ENCODE measurements around the gene CRADD. TPM values are rescaled to one million over a fixed set of nuclear protein-coding genes. Genes with fewer than 3 reads are reported as not detected.

Gene CRADD
- total RNA-seq, 4 donors from 2014 or later, result 19.4 to 28.7 (median 22.6) TPM

DNA sequence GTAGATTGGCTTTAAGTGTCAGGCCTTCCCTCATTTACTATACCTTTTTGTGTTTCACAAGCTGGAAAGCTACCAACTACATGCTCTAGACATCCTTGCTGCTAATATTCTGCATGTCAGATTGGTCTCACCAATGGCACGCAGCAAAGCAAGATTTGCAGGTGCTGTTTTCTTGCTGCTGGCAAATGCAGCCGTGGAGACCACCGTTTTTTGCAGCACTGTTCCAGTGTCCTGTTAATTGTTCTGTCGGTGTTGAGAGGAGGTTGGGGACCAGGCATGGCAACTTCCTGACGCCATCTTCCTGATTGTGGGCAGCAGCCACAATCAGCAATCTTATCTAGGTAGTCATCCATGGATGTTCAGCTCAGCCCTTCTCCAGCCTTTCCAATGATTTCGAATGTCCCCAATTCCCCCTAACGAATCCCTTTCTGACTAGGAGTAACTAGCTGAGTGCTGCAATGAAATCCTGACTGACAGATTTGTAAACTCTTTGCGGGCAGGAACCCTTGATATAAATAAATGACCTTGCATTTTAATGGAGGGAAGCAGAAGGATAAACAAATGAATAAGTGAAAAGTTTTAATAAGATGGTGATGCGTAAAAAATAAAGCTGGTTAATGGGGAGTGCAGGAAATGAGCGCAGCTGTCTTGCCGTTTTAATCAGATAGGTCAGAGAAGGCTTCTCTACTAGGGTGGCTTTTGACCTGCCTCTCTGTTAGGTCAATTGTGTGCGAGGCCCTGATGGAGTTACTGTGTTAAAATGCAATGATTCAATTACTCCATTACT is 574 bp upstream of the CRADD start:
- peak overlapping the region; percentile 95 to 96 (median 96) for H3K27ac ChIP-seq
- no peak for DNase-seq
- no peaks in the 10 kb centered on the region for H3K9me3 ChIP-seq
- in situ Hi-C loops (cut with MboI; ENCODE audit: low sequenced_read_pairs in 4 of 4) (loop anchor here in 3 of 4 donors (5.0 to 10.0 kb wide), 4 partner anchors 66 to 398 kb away; partner anchors contain the start of gene SOCS2 (in 2 of the 3)), intact Hi-C loops (cut with DNase I; ENCODE audit: low total_unique reads) (loop anchor here (1.0 to 5.0 kb wide), 5 partner anchors 13 to 424 kb away; no protein-coding TSS in a partner anchor)
- H3K27me3 ChIP-seq, result no peaks in the 10 kb centered on the region
- H3K4me1 ChIP-seq, result peaks cover 38 to 40% of the 10 kb centered on the region in 2 donors
- peak; percentile 10 to 18 for ATAC-seq
- TF ChIP-seq POLR2A (IDR thresholded peaks at IDR 0.05), result no peak
- TF ChIP-seq, protein P1, sequence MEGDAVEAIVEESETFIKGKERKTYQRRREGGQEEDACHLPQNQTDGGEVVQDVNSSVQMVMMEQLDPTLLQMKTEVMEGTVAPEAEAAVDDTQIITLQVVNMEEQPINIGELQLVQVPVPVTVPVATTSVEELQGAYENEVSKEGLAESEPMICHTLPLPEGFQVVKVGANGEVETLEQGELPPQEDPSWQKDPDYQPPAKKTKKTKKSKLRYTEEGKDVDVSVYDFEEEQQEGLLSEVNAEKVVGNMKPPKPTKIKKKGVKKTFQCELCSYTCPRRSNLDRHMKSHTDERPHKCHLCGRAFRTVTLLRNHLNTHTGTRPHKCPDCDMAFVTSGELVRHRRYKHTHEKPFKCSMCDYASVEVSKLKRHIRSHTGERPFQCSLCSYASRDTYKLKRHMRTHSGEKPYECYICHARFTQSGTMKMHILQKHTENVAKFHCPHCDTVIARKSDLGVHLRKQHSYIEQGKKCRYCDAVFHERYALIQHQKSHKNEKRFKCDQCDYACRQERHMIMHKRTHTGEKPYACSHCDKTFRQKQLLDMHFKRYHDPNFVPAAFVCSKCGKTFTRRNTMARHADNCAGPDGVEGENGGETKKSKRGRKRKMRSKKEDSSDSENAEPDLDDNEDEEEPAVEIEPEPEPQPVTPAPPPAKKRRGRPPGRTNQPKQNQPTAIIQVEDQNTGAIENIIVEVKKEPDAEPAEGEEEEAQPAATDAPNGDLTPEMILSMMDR (IDR thresholded peaks at IDR 0.05 in 4 of 5, conservative IDR thresholded peaks at IDR 0.05 in 1 of 5), result no peak
- peak overlapping the region; percentile 71 to 87 (median 84) for H3K4me3 ChIP-seq
- H3K36me3 ChIP-seq, result no peaks in the 10 kb centered on the region

DNA sequence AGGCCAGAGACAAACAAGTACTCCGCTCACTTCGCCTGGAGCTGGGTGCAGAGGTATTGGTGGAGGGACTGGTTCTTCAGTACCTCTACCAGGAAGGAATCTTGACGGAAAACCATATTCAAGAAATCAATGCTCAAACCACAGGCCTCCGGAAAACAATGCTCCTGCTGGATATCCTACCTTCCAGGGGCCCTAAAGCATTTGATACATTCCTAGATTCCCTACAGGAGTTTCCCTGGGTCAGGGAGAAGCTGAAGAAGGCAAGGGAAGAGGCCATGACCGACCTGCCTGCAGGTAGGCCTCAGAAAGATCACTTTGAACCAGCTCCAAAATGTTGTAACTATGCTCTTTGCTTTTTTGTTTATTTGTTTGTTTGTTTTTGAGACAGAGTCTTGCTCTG is 1.6 kb downstream of the CRADD start:
- Histone ChIP-seq H3K4me3 (no peak overlapping the region), H3K27me3 (no peaks in the 10 kb centered on the region), H3K36me3 (no peaks in the 10 kb centered on the region), H3K27ac (peak overlapping the region; percentile 95 to 96 (median 96)), H3K9me3 (no peaks in the 10 kb centered on the region), H3K4me1 (peaks cover 56 to 60% of the 10 kb centered on the region in 2 donors)
- intact Hi-C loops (cut with DNase I; ENCODE audit: low total_unique reads) (loop anchor here (5.0 kb wide), 2 partner anchors 214 to 399 kb away; no protein-coding TSS in a partner anchor), in situ Hi-C loops (cut with MboI; ENCODE audit: low sequenced_read_pairs in 4 of 4) (loop anchor here in 3 of 4 donors (5.0 to 10.0 kb wide), 4 partner anchors 64 to 396 kb away; partner anchors contain the start of gene SOCS2 (in 2 of the 3))
- no peak for DNase-seq
- no peak for ATAC-seq
- TF ChIP-seq, protein P1 (IDR thresholded peaks at IDR 0.05 in 4 of 5, conservative IDR thresholded peaks at IDR 0.05 in 1 of 5), result no peak
- no peak for TF ChIP-seq POLR2A (IDR thresholded peaks at IDR 0.05)

DNA sequence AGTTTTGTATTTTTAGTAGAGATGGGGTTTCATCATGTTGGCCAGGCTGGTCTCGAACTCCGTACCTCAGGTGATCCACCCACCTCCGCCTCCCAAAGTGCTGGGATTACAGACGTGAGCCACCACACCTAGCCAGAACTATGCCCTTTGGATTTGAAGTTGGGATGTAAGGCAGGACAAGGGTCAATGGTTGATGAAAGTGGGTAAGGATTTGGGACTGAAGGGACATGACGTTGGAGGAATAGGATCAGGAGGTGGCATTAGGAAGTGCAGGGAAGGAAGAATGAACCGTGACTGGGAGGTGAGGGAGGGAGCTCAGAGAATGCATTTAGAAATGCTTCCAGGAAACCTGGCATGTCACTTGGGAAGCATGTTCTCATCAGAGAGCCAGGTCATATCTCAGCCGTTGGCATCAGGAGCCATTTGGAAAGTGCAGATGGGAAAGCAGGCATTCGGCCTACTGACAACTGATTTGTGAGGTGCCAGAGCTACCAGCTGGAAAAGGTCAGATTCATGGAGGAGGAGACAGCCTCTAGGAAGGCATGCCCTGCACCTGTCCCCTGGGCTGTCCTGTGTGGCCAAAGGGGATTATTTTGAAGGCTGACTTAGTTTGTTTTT is 2.2 kb downstream of the CRADD start:
- Histone ChIP-seq H3K4me1 (peaks cover 62 to 65% of the 10 kb centered on the region in 2 donors), H3K9me3 (no peaks in the 10 kb centered on the region), H3K4me3 (no peak overlapping the region), H3K27me3 (no peaks in the 10 kb centered on the region), H3K36me3 (no peaks in the 10 kb centered on the region), H3K27ac (peak overlapping the region; percentile 95 to 96 (median 96))
- DNase-seq, result peak; percentile 87 to 93
- TF ChIP-seq, protein P1 (IDR thresholded peaks at IDR 0.05 in 4 of 5, conservative IDR thresholded peaks at IDR 0.05 in 1 of 5), result no peak
- no peak for TF ChIP-seq POLR2A (IDR thresholded peaks at IDR 0.05)
- in situ Hi-C loops (cut with MboI; ENCODE audit: low sequenced_read_pairs in 4 of 4), result loop anchor here in 3 of 4 donors (5.0 to 10.0 kb wide), 4 partner anchors 63 to 395 kb away; partner anchors contain the start of gene SOCS2 (in 2 of the 3)
- ATAC-seq, result peak; percentile 82 to 88
- intact Hi-C loops (cut with DNase I; ENCODE audit: low total_unique reads), result loop anchor here (5.0 kb wide), 2 partner anchors 213 to 398 kb away; no protein-coding TSS in a partner anchor

DNA sequence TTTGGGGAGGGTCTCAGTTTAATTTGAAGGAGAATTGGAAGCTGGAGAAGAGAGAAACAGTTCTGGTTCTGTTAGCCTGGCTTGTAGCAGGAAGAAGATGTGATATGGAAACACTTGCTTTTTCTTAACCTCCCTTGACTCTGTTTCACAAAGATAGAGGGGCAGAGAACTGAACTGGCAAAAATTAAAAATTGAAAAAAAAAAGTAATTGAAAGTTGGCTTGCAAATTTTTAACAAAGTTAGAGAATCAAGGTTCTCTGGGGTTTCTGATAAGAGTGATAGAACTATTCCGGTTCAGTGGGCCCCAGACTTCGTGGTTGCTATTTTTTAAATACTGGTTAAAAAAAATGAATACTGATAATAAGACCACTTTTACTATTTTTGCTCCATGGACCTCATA is 2.8 kb downstream of the CRADD start:
- in situ Hi-C loops (cut with MboI; ENCODE audit: low sequenced_read_pairs in 4 of 4) (loop anchor here in 1 of 4 donors (10.0 kb wide), 1 partner anchor 55 kb away; no protein-coding TSS in a partner anchor), intact Hi-C loops (cut with DNase I; ENCODE audit: low total_unique reads) (loop anchor here (5.0 kb wide), 2 partner anchors 47 to 262 kb away; no protein-coding TSS in a partner anchor)
- no peak for DNase-seq
- no peak for ATAC-seq
- Histone ChIP-seq H3K36me3 (no peaks in the 10 kb centered on the region), H3K9me3 (no peaks in the 10 kb centered on the region), H3K27me3 (no peaks in the 10 kb centered on the region), H3K27ac (peak overlapping the region; percentile 95 to 96 (median 96)), H3K4me3 (no peak overlapping the region), H3K4me1 (peaks cover 68 to 71% of the 10 kb centered on the region in 2 donors)
- TF ChIP-seq POLR2A (IDR thresholded peaks at IDR 0.05), result no peak
- TF ChIP-seq, protein P1 (IDR thresholded peaks at IDR 0.05 in 4 of 5, conservative IDR thresholded peaks at IDR 0.05 in 1 of 5), result no peak

Data from gastrocnemius medialis (tissue), 4 donors.